K562 (cell line): ENCODE results near the gene CLIC3. TPM values are rescaled to one million over a fixed set of nuclear protein-coding genes. Genes with fewer than 3 reads are reported as not detected.
A peak's percentile ranks its signal among the peaks of the same experiment; 100 is the strongest.

Experiments used
- ATAC-seq: fragments of 200-7000 bp; cut with Tn5 transposase; 3 replicates; pipeline ENCODE4 v1.9.1; 2020; ENCODE audit warnings: moderate library complexity
- BruUV-seq: library from RNA; stranded (reverse); fragments of 400-500 nt; replicated peaks from 2 replicates; lab custom pipeline; 2021; lab: Mats Ljungman, UMichigan
- CTCF ChIA-PET: fragments of 300-600 bp; formaldehyde crosslinking; extraction: SDS; loops from one replicate; lab custom pipeline; 2021; ENCODE audit warnings: low intra/inter-chr PET ratio; lab: Yijun Ruan, JAX
- POLR2A ChIA-PET: fragments of 300-600, 350-650 bp; sonication (Branson Sonifier 250); formaldehyde crosslinking; extraction: SDS; loops from one replicate; lab custom pipeline; 2021; ENCODE audit warnings: antibody characterized with exemption, inconsistent platforms; lab: Yijun Ruan, JAX
- DNase-seq, 4 experiments: peaks; one replicate each; pipeline versions ENCODE4 v3.0.0 to v3.0.0-alpha.2; 2011 to 2018; ENCODE audit warnings: low spot score in 3 of 4, mixed read lengths in 3 of 4; ENCODE audit errors: extremely low read depth in 1 of 4
- FAIRE-seq: peaks from 2 replicates; lab custom pipeline; 2011; peaks lifted over from hg19 to GRCh38; lab: Jason Lieb, UNC
- H2AFZ ChIP-seq: 2 replicates; pipeline ENCODE4 v1.6.0; 2011; ENCODE audit warnings: low read depth, low read length, control low read depth, inconsistent platforms
- H3K27ac ChIP-seq: fragments of 200-600 bp; 3 replicates; pipeline ENCODE4 v1.8.0; 2011; ENCODE audit warnings: low read depth, mild to moderate bottlenecking, control low read depth, inconsistent platforms, low read length, moderate library complexity, mixed read lengths; ENCODE audit errors: extremely low read depth
- H3K27me3 ChIP-seq, 2 experiments: fragments of 300-600 bp in 1 of 2; 2 replicates in 1 of 2; 3 replicates in 1 of 2; pipeline versions ENCODE4 v1.6.0 to v1.8.0; 2011; ENCODE audit warnings: inconsistent platforms in 2 of 2, low read length in 2 of 2, mild to moderate bottlenecking in 1 of 2, mixed read lengths in 1 of 2, moderate library complexity in 1 of 2; ENCODE audit not compliant: control insufficient read depth in 2 of 2, insufficient read depth in 2 of 2
- H3K36me3 ChIP-seq: fragments of 300-600 bp; 3 replicates; pipeline ENCODE4 v1.8.0; 2011; ENCODE audit warnings: mild to moderate bottlenecking, low read length, inconsistent platforms; ENCODE audit not compliant: control insufficient read depth, insufficient read depth
- H3K4me1 ChIP-seq, 2 experiments: fragments of 200-600 bp in 1 of 2; replicated peaks in 1 of 2; 2 replicates in 1 of 2; 3 replicates in 1 of 2; pipeline versions ENCODE4 v1.5.1 to v1.8.0; 2011; ENCODE audit warnings: inconsistent platforms in 2 of 2, low read length in 2 of 2, mild to moderate bottlenecking in 1 of 2, mixed read lengths in 1 of 2, moderate library complexity in 1 of 2; ENCODE audit not compliant: control insufficient read depth in 2 of 2, insufficient read depth in 2 of 2
- H3K4me2 ChIP-seq: 2 replicates; pipeline ENCODE4 v1.6.1; 2011; ENCODE audit warnings: low read length, control low read depth, inconsistent platforms, mixed read lengths; ENCODE audit not compliant: insufficient read depth
- H3K4me3 ChIP-seq: fragments of 200-600 bp; sonication (generic), shearing (Covaris generic); 2 replicates; pipeline ENCODE4 v1.5.1; 2016; ENCODE audit warnings: control low read depth, inconsistent platforms
- H3K79me2 ChIP-seq: fragments of 200-600 bp; 3 replicates; pipeline ENCODE4 v1.8.0; 2011; ENCODE audit warnings: low read length, inconsistent platforms; ENCODE audit not compliant: control insufficient read depth, insufficient read depth
- H3K9ac ChIP-seq, 2 experiments: 2 replicates each; pipeline versions ENCODE4 v1.6.0 to v1.6.1; 2011; ENCODE audit warnings: low read depth in 2 of 2, low read length in 2 of 2, control low read depth in 1 of 2, inconsistent platforms in 1 of 2, mild to moderate bottlenecking in 1 of 2, mixed read lengths in 1 of 2; ENCODE audit not compliant: insufficient read depth in 1 of 2
- H3K9me1 ChIP-seq: one replicate; pipeline ENCODE4 v1.6.0; 2011; ENCODE audit warnings: inconsistent platforms, mild to moderate bottlenecking, low read length, moderate library complexity; ENCODE audit not compliant: control insufficient read depth, insufficient read depth
- H3K9me3 ChIP-seq: replicated peaks from 2 replicates; pipeline ENCODE4 v1.5.1; 2011; ENCODE audit warnings: low read depth, low read length, inconsistent platforms; ENCODE audit not compliant: control insufficient read depth, insufficient read depth
- H4K20me1 ChIP-seq: replicated peaks from 2 replicates; pipeline ENCODE4 v1.6.1; 2011; ENCODE audit warnings: low read length, inconsistent platforms, mixed read lengths; ENCODE audit not compliant: control insufficient read depth, insufficient read depth
- AFF4 ChIP-seq: sonication (generic); formaldehyde crosslinking; IDR thresholded peaks from 2 replicates; pipeline ENCODE4 v1.8.0; 2023; ENCODE audit warnings: mild to moderate bottlenecking, missing genetic modification reagents
- E2F3 ChIP-seq: fragments of 250-450 bp; sonication (Bioruptor Pico); IDR thresholded peaks from 2 replicates; pipeline ENCODE4 v1.4.0; 2020; ENCODE audit warnings: mild to moderate bottlenecking
- GATAD2A ChIP-seq: fragments of 450-650 bp; IDR thresholded peaks from 2 replicates; pipeline ENCODE4 v1.6.1; 2017
- HINFP ChIP-seq: fragments of 450-650 bp; conservative IDR thresholded peaks from 2 replicates; pipeline ENCODE4 v1.6.1; 2016; ENCODE audit warnings: missing genetic modification characterization, low read depth, mild to moderate bottlenecking, control low read depth, missing compliant biosample characterization
- KDM5B ChIP-seq: fragments of 200-600 bp; sonication (generic); IDR thresholded peaks from 2 replicates; pipeline ENCODE4 v1.6.1; 2012; ENCODE audit warnings: low read depth, mild to moderate bottlenecking, moderate library complexity, low read length, control low read depth, inconsistent platforms; ENCODE audit not compliant: insufficient replicate concordance
- PML ChIP-seq: IDR thresholded peaks from 2 replicates; pipeline ENCODE4 v1.6.1; 2012; ENCODE audit warnings: low read length, inconsistent platforms
- PRPF4 ChIP-seq: fragments of 200-400 bp; formaldehyde crosslinking; IDR thresholded peaks from one replicate; pipeline ENCODE4 v1.6.1; 2017; ENCODE audit warnings: low read length, low read depth, mild to moderate bottlenecking; ENCODE audit not compliant: insufficient read depth, poor library complexity, severe bottlenecking
- SRF ChIP-seq, 2 experiments: fragments of 250-450, 450-650 bp in 1 of 2; sonication (Bioruptor Pico) in 1 of 2; sonication (generic) in 1 of 2; formaldehyde crosslinking; IDR thresholded peaks; 2 replicates each; pipeline versions ENCODE4 v1.5.0 to v1.5.1; 2020 to 2022; ENCODE audit warnings: mild to moderate bottlenecking in 1 of 2, missing genetic modification reagents in 1 of 2
- ZNF551 ChIP-seq: fragments of 250-450 bp; sonication (Bioruptor Pico); IDR thresholded peaks from 2 replicates; pipeline ENCODE4 v1.5.0; 2021; ENCODE audit warnings: mild to moderate bottlenecking, moderate library complexity
- WGBS: fragments of 100-300 bp; shearing (Covaris generic); methylation state at CpG from one replicate; pipeline ENCODE4 v1.1.6; 2016; ENCODE audit warnings: low coverage, mixed read lengths; ENCODE audit not compliant: insufficient coverage; ENCODE audit errors: missing lambda C conversion rate; 5-methylcytosine and 5-hydroxymethylcytosine counted together
- in situ Hi-C: fragments of 300-500 bp; cut with MboI; formaldehyde crosslinking; loops from 4 replicates; pipeline ENCODE4 v1.15.0; 2018; ENCODE audit warnings: inconsistent platforms, mixed read lengths
- intact Hi-C: fragments of 100-400 bp; cut with micrococcal nuclease; formaldehyde crosslinking; loops from 2 replicates; pipeline ENCODE4 v1.14.2; 2022
- polyA plus RNA-seq, 8 experiments: library from polyadenylated mRNA; depleted of rRNA in 4 of 8; stranded (reverse) in 5 of 8; unstranded in 3 of 8; fragments of >200 nt; fragmentation: Nextera tagmentation in 2 of 8; fragmentation: Illumina TruSeq in 1 of 8; extraction: Ambion mirVana in 2 of 8; extraction: Trizol in 1 of 8; gene quantifications; 2 replicates each; pipeline versions ENCODE4 v1.2.1 to v1.2.3, GENCODE V29; 2011 to 2014; ENCODE audit warnings: inconsistent platforms in 1 of 8, missing spikeins in 1 of 8
- total RNA-seq, 7 experiments: library from RNA; depleted of rRNA in 6 of 7; stranded (reverse); fragments of >200 nt in 6 of 7; fragmentation: Illumina TruSeq in 2 of 7; extraction: Trizol in 2 of 7; gene quantifications; 2 replicates each; pipeline versions ENCODE4 v1.2.1 to v1.2.3, GENCODE V29; 2011 to 2021; ENCODE audit warnings: low replicate concordance in 1 of 7
- TF ChIP-seq, protein P1 (sequence below): fragments of 250-450 bp; sonication (Bioruptor Pico); IDR thresholded peaks from 2 replicates; pipeline ENCODE4 v1.4.0; 2020; ENCODE audit warnings: mild to moderate bottlenecking, moderate library complexity
- TF ChIP-seq, protein P2 (sequence below), 2 experiments: fragments of 450-650 bp in 1 of 2; IDR thresholded peaks; 2 replicates each; pipeline ENCODE4 v1.6.1; 2011 to 2017; ENCODE audit warnings: low read depth in 2 of 2, antibody characterized with exemption in 1 of 2, borderline replicate concordance in 1 of 2, low read length in 1 of 2, mild to moderate bottlenecking in 1 of 2, mixed read lengths in 1 of 2; ENCODE audit not compliant: control insufficient read depth in 1 of 2

Gene CLIC3
- total and polyA plus RNA-seq, 9 of the 15 experiments (the other 6 are each of a cell fraction or from before 2014, with no cell fraction given), result 0.27 to 0.29 TPM; not detected in 7

- WGBS, result 13% methylated on average over 5 of the region's 6 CpGs
- ATAC-seq (no peak), DNase-seq (no peak), FAIRE-seq (no peak)
- CTCF ChIA-PET, result no interaction called here
- H3K27ac ChIP-seq, result no peak overlapping the region
- in situ Hi-C loops, result no loop called here
- H3K79me2 ChIP-seq, result no peaks in the 10 kb centered on the region
- H3K4me3 ChIP-seq, result no peak overlapping the region
- no TSS peak for BruUV-seq
- H3K4me2 ChIP-seq, result no peak overlapping the region
- intact Hi-C loops, result no loop called here
- H3K9ac ChIP-seq, result peak overlapping the region in 1 of 2 experiments; percentile 76; a peak in 1 of 4 replicates
- H2AFZ ChIP-seq, result no peak overlapping the region
- peaks cover 2 to 7% of the 10 kb centered on the region in 2 experiments; a peak in 3 of 5 replicates for H3K27me3 ChIP-seq
- peaks cover 5 to 71% of the 10 kb centered on the region in 2 experiments; a peak in 3 of 5 replicates for H3K4me1 ChIP-seq
- H3K9me3 ChIP-seq, result no peaks in the 10 kb centered on the region
- H3K36me3 ChIP-seq, result no peaks in the 10 kb centered on the region
- POLR2A ChIA-PET, result interaction anchor here (0.7 kb wide), 1 partner anchor 101 kb away, joined by 6 read pairs; no protein-coding TSS in a partner anchor
- 0 out of 2 replicates have a peak, but pooled peaks cover 4% of the 10 kb centered on the region for H4K20me1 ChIP-seq
- H3K9me1 ChIP-seq, result no peaks in the 10 kb centered on the region
- TF ChIP-seq HINFP (tag) (no peak), GATAD2A (no peak), SRF (CRISPR knock-in tag; IDR thresholded peaks at IDR 0.05) (no peak), E2F3 (CRISPR knock-in tag) (no peak), PRPF4 (no peak), PML (no peak), AFF4 (CRISPR knock-in tag) (no peak), KDM5B (no peak), ZNF551 (CRISPR knock-in tag) (no peak)
- TF ChIP-seq, protein P1, sequence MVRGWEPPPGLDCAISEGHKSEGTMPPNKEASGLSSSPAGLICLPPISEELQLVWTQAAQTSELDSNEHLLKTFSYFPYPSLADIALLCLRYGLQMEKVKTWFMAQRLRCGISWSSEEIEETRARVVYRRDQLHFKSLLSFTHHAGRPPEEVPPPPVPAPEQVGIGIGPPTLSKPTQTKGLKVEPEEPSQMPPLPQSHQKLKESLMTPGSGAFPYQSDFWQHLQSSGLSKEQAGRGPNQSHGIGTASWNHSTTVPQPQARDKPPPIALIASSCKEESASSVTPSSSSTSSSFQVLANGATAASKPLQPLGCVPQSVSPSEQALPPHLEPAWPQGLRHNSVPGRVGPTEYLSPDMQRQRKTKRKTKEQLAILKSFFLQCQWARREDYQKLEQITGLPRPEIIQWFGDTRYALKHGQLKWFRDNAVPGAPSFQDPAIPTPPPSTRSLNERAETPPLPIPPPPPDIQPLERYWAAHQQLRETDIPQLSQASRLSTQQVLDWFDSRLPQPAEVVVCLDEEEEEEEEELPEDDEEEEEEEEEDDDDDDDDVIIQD (CRISPR knock-in tag), result no peak
- TF ChIP-seq, protein P2, sequence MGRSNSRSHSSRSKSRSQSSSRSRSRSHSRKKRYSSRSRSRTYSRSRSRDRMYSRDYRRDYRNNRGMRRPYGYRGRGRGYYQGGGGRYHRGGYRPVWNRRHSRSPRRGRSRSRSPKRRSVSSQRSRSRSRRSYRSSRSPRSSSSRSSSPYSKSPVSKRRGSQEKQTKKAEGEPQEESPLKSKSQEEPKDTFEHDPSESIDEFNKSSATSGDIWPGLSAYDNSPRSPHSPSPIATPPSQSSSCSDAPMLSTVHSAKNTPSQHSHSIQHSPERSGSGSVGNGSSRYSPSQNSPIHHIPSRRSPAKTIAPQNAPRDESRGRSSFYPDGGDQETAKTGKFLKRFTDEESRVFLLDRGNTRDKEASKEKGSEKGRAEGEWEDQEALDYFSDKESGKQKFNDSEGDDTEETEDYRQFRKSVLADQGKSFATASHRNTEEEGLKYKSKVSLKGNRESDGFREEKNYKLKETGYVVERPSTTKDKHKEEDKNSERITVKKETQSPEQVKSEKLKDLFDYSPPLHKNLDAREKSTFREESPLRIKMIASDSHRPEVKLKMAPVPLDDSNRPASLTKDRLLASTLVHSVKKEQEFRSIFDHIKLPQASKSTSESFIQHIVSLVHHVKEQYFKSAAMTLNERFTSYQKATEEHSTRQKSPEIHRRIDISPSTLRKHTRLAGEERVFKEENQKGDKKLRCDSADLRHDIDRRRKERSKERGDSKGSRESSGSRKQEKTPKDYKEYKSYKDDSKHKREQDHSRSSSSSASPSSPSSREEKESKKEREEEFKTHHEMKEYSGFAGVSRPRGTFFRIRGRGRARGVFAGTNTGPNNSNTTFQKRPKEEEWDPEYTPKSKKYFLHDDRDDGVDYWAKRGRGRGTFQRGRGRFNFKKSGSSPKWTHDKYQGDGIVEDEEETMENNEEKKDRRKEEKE (IDR thresholded peaks at IDR 0.05; ENCODE audit: borderline replicate concordance in 1 of 2, control insufficient read depth in 1 of 2, low read depth in 2 of 2, low read length in 1 of 2), result no peak
These were observed 38.5 kb downstream of the CLIC3 start for GRCh38 chr9:136957901-136958300.
